Right renal pelvis (tissue), 4 donors: ENCODE results near the gene S1PR5. TPM values are rescaled to one million over a fixed set of nuclear protein-coding genes. Genes with fewer than 3 reads are reported as not detected.
"Not testable (repeated sequence)": the region's sequence is repeated elsewhere in the genome, so short reads cannot be mapped to it uniquely, and the experiment has no call there.

Source experiments
- DNase-seq, 4 donors: peaks; one replicate each; pipeline ENCODE4 v3.0.0-alpha.2; 2013; ENCODE audit warnings: low read depth in 4 of 4, low spot score in 3 of 4, missing footprints in 1 of 4
- polyA plus RNA-seq, 4 donors: library from polyadenylated mRNA; unstranded; fragments of 120-200 nt; gene quantifications; one replicate each; pipeline ENCODE4 v1.2.1, GENCODE V29; 2013; ENCODE audit not compliant: insufficient read length in 4 of 4

Gene S1PR5
- polyA plus RNA-seq, 4 donors = 1.6 to 2.0 (median 1.6) TPM

DNA sequence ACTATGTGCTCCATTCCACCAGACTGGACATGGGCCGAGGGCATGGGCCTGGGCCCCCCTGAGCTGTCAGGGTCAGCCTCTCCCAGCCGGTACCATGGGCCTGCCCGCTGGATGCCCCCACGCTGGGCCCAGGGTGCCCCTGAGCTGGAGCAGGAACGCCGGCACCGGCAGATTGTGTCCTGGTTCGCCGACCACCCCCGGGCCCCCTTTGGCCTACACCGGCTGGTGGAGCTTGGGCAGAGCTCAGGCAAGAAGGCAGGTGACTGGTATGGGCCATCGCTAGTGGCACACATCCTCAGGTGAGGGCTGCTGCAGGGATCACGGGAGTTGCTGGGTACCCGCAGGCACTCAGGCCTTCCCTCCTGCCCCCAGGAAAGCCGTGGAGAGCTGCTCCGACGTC is 29.6 kb upstream of the S1PR5 start:
- DNase-seq = no peak

DNA sequence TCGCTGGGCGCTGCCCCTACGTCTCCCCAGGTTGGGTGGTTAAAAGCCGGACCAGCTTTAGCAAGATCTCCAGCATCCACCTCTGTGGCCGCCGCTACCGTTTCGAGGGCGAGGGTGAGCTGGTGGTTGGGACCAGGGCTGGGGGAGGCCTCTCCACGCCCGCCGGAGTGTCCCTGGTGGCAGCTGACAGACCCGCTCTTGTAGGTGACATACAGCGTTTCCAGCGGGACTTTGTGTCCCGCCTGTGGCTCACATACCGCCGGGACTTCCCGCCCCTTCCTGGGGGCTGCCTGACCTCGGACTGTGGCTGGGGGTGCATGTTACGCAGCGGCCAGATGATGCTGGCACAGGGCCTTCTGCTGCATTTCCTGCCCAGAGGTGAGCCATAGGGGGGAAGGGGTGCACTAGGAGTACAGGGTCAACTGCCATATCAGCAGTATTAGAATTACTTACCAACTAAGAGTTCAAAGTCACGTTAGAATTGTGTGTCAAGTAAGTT is 27.6 kb upstream of the S1PR5 start:
- no peak for DNase-seq

DNA sequence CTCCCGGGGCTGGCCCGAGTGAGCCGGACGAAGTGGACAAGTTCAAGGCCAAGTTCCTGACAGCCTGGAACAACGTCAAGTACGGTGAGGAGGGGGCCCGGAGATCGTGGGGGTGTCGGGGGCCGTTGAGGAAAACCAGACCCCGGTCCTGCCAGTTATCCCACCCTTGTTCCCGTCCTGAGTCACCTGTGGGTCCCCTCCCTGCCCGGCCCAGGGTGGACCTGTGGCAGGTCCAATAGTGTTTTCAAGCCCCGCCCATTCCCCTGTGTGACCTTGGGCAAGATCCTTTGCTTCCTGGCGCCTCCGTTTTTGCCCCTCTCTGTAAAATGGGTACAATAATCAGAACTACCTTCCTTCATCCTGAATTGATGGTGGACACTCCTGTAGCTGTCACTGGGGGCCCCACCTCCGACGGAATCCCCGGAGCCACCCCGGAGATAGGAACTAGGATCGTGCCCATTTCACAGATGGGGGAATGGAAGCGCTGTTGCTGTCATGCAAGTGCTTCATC is 27.1 kb upstream of the S1PR5 start:
- no peak for DNase-seq

DNA sequence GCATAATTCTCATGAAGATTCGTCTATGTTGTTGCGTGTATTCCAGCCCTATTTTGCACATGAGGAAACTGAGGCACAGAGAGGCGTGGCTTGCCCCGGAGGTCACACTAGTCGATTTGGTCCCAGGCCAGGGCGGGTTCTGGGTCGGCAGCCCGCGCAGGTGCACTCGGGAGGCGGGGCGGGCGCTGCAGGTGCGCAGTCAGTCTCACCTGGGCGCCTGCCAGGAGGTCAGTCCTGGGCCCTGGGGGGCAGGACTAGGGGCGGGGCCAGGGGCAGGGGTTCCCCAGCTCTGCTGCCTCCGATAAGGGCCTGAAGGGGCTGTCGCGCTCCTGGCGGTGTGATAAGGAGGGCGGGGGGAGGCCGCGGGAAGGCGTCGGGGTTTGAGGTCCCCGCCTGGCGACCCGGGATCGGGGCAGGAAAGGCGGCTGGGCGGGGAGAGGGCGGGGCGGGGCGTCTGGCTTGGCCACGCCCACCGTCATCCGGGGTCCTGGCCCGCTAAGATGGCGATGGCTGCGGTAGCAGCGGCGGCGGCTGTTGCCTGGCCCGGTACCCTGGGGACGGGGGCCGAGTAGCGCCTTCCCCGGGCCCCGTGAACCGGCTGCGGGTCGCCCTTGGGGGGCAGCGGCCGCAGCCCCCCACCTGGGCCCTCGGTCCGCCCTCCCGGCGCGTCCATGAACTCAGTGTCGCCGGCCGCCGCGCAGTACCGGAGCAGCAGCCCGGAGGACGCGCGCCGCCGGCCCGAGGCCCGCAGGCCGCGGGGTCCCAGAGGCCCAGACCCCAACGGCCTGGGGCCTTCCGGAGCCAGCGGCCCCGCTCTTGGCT is 26.4 kb upstream of the S1PR5 start, which contains the start of gene ATG4D:
Gene ATG4D, plus strand, starts transcription at position 485 of the 822 bp plus-strand sequence. Its CDS starts 187 bp downstream, at position 672.
- DNase-seq = peak in 2 of 4 donors; percentile 43 to 52

DNA sequence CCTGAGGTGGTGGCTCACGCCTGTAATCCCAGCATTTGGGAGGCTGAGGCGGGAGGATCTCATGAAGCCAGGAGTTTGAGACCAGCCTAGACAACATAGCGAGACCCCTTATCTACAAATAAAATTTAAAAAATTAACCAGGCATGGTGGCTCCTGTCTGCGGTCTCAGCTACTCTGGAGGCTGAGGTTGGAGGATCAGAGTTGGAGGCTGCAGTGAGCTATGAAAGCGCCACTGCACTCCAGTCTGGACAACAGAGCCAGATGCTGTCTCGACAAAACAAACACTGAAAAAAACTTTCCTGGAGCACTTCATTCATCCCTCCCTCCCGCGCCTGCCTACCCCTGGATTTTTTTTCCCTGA is 25.8 kb upstream of the S1PR5 start:
- no peak for DNase-seq

DNA sequence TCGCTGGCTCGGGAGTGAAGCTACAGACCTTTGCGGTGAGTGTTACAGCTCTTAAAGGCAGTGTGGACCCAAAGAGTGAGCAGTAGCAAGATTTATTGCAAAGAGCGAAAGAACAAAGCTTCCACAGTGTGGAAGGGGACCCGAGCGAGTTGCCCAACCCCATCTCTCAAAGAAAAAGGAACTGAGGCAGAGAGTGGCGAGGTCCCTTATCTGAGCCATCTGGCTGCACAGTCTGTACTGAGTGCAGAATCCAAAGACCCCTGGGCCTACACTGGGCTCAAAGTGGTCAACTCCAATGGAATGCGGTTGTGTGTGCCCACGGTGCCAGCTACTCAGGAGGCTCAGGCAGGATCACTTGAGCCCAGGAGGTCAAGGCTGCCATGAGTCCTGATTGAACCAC is 21.8 kb upstream of the S1PR5 start:
- not testable (repeated sequence) for DNase-seq

DNA sequence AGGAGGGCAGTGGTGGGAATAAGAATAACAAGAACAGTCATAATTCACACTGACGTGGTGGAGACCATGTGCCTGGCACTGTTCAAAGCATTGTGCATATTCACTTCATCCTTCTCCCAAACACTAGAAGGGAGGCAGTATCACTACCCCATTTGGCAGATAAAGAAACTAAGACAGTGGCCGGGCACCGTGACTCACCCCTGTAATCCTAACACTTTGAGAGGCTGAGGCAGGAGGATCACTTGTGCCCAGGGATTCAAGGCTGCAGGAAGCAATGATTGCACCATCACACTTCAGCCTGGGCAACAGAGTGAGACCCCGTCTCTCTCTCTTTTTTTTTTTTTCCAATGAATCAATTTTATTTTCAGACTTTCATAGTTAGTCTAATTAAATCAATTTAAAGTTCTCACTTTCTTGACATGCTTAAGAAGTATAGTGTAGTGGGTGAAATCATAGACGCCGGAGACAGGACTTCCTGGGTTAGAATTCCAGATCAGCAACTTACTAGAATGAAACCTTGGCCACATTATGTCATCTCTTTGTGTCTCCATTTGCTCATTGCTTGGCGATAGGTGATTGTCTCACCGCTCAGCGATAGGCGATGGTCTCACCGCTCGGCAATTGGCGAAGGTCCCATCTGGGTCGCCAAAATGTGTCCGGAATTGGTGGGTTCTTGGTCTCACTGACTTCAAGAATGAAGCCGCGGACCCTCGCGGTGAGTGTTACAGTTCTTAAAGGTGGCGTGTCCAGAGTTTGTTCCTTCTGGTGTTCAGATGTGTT is 21.1 kb upstream of the S1PR5 start:
- DNase-seq = no peak

DNA sequence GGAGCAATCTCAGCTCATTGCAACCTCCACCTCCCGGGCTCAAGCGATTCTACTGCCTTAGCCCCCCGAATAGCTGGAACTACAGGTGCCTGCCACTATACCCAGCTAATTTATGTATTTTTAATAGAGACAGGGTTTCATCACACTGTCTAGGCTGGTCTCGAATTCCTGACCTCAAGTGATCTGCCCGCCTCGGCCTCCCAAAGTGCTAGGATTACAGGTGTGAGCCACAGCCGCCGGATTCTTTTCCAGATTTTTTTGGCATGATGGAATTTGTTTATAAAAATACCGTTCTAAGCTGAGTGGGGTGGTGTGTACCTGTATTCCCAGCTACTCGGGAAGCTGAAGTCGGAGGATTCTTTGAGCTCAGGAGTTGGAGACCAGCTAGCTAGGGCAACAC is 20.4 kb upstream of the S1PR5 start:
- DNase-seq = no peak

DNA sequence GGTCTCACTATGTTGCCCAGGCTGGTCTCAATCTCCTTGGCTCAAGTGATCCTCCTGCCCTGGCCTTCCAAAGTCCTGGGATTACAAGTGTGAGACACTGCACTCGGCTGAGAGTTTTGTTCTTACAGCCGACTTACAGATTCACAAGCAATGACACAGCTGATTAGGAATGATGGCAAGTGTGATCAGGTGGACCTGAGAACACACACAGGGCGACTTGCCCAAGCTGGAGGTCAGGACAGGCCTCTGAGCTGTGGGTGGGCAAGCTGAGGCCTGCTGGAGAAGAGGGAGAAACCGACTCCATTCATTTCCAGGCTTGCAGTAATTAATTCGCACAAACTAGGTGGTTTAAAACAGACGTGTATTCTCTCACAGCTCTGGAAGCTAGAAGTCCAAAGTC is 18.4 kb upstream of the S1PR5 start:
- DNase-seq = no peak

DNA sequence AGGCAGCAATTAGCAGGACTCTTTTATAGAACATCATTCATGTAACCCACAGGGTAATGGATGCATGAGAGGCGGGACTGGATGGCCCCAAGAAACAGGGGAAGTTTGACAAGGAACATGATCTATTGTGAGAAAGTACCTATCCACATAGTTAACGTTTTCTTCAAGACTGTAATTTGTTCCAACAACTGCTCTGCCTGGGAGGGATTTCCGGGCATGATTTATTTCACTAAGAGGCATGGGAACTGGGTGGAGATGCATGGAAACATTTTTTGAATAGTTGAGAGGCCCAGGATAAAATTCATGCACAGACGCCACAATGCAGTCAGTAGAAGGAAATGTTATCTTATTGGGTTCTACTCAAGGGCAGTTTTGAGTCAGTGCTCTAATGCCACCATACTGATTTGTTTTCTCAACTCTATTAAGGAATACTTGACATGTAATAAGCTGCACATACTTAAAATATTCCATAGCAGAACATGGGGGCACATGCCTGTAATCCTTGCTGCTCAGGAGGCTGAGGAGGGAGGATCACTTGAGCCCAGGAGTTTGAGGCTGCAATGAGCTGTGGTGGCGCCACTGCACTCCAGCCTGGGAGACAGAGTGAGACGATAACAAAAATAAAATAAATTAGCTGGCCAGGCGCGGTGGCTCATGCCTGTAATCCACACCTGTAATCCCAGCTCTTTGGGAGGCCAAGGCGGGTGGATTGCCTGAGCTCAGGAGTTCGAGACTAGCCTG is 16.6 kb upstream of the S1PR5 start:
- no peak for DNase-seq

DNA sequence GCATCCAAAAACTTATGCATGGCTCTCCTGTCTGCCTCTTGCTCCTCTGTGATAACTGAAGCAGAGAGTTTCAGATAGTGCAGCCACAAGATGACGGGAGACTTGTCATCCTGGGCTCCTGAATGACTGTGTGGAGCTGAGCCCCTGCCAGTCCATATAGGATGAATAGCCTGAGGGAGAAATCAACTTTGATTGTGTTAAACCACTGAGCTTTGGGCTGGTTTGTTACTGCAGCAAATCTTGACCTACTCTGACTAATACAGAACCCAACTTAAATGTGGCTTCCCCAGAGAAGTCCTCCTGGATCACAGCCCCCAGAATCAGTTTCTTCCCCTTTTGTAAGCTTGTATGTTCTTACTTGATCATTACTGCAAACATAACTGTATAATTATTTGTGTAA is 15.2 kb upstream of the S1PR5 start:
- no peak for DNase-seq

DNA sequence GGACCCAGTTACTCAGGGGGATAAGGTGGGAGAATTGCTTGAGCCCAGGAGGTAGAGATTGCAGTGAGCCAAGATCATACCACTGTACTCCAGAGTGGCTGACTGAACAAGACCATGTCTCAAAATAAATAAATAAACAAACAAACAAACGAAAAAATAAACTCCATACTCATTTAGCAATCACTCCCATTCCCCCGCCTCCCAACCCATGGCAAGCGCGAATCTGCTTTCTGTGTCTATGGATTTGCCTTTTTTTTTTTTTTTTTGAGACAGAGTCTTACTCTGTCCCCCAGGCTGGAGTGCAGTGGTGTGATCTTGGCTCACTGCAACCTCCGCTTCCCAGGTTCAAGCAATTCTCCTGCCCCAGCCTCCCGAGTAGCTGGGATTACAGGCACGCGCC is 9.6 kb upstream of the S1PR5 start:
- not testable (repeated sequence) for DNase-seq

DNA sequence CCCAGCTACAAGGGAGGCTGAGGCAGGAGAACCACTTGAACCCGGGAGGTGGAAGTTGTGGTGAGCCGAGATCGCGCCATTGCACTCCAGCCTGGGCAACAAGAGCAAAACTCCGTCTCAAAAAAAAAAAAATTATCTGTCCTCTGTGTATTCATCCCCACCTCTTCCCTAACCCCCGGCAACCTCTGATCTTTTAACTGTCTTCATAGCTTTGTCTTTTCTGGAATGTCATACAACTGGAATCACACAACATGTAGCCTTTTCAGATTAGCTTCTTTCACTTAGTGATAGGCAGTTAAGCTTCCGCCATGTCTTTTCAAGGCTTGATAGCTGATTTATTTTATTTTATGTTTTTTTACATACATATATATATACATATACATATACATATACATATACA is 8.4 kb upstream of the S1PR5 start:
- no peak for DNase-seq

DNA sequence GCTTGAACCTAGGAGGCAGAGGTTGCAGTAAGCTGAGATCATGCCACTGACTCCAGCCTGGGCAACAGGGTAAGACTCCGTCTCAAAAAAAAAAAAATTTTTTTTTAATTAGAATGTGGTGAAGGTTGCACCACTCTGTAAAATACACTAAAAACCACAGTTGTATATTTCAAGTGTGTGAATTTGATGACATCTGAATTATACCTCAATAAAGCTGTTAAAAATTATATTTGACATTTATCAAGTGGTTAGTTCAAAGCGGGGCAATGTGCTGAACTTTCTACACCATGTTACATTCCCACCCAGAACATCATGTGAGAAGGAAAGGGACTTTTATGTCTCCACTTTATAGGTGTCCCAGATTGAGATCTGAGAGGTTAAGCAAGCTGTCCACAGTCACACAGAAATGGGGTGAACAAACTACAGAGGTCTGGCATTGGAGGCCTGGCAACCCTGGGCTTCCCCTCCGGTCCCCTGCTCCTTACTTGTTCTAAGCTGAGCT is 5.9 kb upstream of the S1PR5 start:
- DNase-seq = no peak

DNA sequence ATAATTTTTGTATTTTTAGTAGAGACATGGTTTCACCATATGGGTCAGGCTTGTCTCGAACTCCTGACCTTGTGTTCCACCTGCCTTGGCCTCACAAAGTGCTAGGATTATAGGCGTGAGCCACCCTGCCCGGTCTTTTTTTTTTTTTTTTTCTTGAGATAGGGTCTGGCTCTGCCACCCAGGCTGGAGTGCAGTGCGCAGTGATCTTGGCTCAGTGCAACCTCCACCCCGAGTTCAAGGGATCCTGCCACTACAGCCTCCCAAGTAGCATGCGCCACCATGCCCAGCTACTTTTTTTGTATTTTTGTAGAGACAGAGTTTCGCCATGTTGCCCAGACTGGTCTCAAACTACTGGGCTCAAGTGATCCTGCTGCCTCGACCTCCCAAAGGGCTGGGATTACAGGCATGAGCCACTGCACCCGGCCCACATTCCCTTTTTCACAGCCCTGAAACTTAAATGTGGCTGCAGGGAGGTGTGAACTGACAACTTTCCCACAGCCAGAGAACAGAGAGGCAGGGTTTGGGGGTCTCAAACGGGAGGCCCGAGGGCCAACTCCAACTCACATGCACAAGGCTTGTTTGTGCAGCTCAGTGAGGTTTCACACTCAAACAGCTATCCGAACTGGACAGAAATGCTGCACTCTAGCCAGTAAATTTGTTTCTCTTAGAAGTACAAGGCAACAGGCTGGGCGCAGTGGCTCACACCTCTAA is 4.4 kb upstream of the S1PR5 start:
- DNase-seq = no peak

DNA sequence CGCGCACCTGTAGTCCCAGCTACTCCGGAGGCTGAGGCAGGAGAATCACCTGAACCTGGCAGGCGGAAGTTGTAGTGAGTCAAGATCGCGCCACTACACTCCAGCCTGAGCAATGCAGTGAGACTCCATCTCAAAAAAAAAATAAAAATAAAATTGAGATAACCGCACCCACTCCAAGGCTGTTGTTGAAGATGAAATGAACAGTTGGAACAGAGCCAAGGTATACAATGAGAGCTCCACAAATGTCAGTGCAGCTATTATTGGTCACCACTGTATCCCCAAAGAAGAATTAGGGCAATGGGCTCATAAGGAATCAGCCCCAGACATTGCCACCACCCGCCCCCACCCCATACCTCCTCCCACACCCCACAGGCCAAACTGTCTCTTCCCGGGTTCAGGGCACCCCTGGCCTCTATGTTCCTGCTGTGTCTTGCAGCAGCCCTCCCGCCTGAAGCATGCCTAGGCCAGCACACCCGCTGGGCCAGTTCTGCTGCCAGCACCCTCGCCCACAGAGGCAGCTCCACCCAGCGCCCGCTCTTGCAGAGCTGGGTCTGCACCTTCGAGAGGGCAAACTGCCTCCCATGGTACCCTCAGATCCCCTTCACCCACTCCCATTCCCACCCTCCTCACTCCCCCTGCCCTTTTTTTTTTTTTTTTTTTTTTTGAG is 3.5 kb upstream of the S1PR5 start:
- no peak for DNase-seq

DNA sequence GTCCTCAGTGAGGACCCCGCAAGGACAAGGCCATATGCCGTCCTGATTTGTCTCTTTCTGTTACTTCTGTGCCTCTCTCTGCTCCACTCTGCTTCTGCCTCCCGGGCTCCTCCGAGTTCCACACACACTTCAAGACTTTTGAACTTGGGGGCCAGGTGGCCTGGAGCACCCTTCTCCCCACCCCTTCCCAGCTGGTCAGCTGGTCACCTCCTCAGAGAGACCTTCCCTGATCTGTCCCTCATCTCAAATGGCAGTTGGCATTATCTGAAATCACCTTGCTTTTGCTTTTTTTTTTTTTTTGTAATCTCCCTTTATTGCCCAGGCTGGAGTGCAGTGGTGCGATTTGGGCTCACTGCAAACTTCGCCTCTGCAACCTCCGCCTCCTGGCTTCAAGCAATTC is 2.2 kb upstream of the S1PR5 start:
- no peak for DNase-seq

DNA sequence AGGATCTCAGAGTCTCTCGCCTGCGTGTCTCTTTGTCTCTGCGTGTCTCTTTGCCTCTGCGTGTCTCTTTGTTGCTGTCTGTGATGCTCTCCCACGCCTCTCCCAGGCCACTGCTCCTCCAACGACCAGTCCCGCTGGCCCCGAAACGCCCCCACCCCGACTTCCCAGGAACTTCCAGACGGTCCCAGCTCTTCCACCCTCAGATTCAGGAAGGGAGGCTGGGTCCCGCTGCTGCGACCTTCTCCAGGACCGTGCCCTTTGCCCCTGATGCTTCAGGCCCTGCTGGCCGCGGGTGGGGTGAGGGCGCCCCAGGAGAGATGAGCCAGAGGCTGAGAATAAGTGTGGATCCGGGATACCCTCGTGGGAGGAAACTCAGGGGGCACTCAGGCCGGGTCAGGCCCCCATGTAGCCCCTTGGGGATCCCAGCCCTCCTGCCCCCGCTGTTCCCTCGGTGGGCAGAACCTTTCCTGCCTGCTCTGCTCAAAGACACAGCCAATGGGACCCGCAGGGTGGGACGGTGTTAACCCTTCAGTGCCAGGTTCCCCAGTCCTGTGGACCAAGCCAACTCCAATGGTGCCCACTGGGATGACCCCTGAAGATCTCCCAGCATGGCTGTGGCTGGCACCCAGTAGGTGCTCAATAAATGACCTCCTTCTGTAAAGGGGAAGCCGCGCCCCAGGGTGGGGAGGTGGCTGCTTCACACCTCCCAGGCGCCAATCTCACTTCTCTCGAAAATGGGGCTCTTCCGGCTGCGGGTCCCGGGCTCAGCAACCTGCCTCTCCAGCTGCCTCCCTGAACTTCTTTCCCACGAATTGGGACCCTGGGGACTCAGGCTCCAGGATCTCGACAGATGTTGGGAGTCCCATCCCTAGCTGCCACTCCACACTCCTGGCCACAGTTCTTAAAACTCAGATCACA is 1.5 kb upstream of the S1PR5 start:
- DNase-seq = no peak
